HUES48 (cell line): ENCODE data around the gene CDK19.
"Not testable (repeated sequence)": the region's sequence is repeated elsewhere in the genome, so short reads cannot be mapped to it uniquely, and the experiment has no call there.

ENCODE experiments used
- H3K27ac ChIP-seq: one replicate; pipeline ENCODE4 v1.7.0; 2013; ENCODE audit warnings: low read depth, low read length, inconsistent platforms
- H3K27me3 ChIP-seq: 2 replicates; pipeline ENCODE4 v1.6.1; 2013; ENCODE audit warnings: mild to moderate bottlenecking, low read length; ENCODE audit not compliant: control insufficient read depth, insufficient read depth
- H3K36me3 ChIP-seq: 2 replicates; pipeline ENCODE4 v1.6.1; 2013; ENCODE audit warnings: low read length; ENCODE audit not compliant: control insufficient read depth, insufficient read depth
- H3K4me1 ChIP-seq: 2 replicates; pipeline ENCODE4 v1.6.1; 2013; ENCODE audit warnings: mild to moderate bottlenecking, low read length; ENCODE audit not compliant: control insufficient read depth, insufficient read depth
- H3K4me3 ChIP-seq: 2 replicates; pipeline ENCODE4 v1.5.1; 2013; ENCODE audit warnings: mild to moderate bottlenecking, low read depth, low read length
- H3K9ac ChIP-seq: 2 replicates; pipeline ENCODE4 v1.6.1; 2013; ENCODE audit warnings: mild to moderate bottlenecking, low read depth, low read length, moderate library complexity
- H3K9me3 ChIP-seq: 2 replicates; pipeline ENCODE4 v1.6.1; 2013; ENCODE audit warnings: low read length; ENCODE audit not compliant: control insufficient read depth, insufficient read depth

The CDK19 gene

GRCh38 chr6:110609101-110609500 lies 206.2 kb downstream of the CDK19 start:
- Histone ChIP-seq H3K9me3 (no peaks in the 10 kb centered on the region), H3K36me3 (no peaks in the 10 kb centered on the region), H3K4me3 (no peak overlapping the region), H3K27me3 (no peaks in the 10 kb centered on the region), H3K9ac (no peak overlapping the region), H3K4me1 (peaks cover 24% of the 10 kb centered on the region), H3K27ac (no peak overlapping the region)

- Histone ChIP-seq H3K9ac (no peak overlapping the region), H3K4me1 (peaks cover 15% of the 10 kb centered on the region), H3K27ac (no peak overlapping the region), H3K36me3 (no peaks in the 10 kb centered on the region), H3K4me3 (no peak overlapping the region), H3K27me3 (no peaks in the 10 kb centered on the region), H3K9me3 (no peaks in the 10 kb centered on the region)
Measured at GRCh38 chr6:110608151-110608550, 207.1 kb downstream of the CDK19 start.

DNA sequence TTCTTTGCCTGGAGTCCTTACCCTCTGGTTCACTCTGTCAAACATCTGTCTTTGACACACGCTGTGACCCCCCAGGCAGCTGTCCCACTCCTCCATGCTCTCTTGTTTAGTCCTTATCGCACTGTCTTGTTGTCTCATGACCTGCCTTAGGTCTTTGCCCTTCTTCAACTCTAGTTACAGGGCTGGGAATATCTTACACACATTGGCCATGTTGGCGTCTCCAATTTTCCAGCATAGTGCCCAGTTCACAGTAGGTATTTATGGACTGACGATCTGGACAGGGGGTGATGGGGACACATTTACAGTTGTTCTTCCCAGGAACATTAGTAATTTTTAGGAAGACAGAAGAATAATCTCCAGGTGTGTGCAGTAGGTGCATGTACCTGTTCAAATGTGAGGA lies 209.1 kb downstream of the CDK19 start:
- H3K27ac ChIP-seq, result no peak overlapping the region
- no peak overlapping the region for H3K4me3 ChIP-seq
- H3K36me3 ChIP-seq, result no peaks in the 10 kb centered on the region
- H3K9ac ChIP-seq, result no peak overlapping the region
- no peaks in the 10 kb centered on the region for H3K27me3 ChIP-seq
- no peaks in the 10 kb centered on the region for H3K4me1 ChIP-seq
- no peaks in the 10 kb centered on the region for H3K9me3 ChIP-seq

DNA sequence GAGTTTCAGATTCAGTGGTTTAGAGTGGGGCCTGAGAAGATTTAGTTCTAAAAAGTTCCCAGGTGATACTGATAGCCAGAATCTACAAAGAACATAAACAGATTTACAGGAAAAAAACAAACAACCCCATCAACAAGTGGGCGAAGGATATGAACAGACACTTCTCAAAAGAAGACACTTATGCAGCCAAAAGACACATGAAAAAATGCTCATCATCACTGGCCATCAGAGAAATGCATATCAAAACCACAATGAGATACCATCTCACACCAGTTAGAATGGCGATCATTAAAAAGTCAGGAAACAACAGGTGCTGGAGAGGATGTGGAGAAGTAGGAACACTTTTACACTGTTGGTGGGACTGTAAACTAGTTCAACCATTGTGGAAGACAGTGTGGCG lies 214.6 kb downstream of the CDK19 start:
- not testable (repeated sequence) for H3K36me3 ChIP-seq, H3K9me3 ChIP-seq, H3K4me1 ChIP-seq, H3K27ac ChIP-seq, H3K27me3 ChIP-seq, H3K9ac ChIP-seq, H3K4me3 ChIP-seq

DNA sequence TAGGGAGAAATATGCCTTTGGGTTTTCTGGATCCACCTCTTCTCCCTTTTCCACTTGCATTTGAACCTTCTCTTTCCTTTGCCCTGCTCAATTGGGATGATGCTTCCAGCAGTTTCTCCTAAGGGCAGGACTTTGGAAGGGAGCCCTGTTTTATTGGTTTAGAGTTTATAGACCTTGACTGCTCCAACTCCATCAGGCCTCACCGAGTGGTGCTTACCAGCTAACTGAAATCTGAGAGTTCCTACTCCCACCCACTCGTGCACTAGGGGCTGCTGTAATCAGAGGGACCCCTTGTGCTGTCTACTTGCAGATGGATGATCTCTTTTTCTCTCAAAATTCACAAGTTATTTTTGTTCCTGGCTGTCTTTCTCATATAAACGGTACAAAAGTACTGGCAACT lies 217.5 kb downstream of the CDK19 start:
- no peaks in the 10 kb centered on the region for H3K27me3 ChIP-seq
- no peak overlapping the region for H3K27ac ChIP-seq
- H3K9ac ChIP-seq, result no peak overlapping the region
- H3K4me3 ChIP-seq, result no peak overlapping the region
- H3K9me3 ChIP-seq, result no peaks in the 10 kb centered on the region
- H3K36me3 ChIP-seq, result no peaks in the 10 kb centered on the region
- H3K4me1 ChIP-seq, result no peaks in the 10 kb centered on the region

DNA sequence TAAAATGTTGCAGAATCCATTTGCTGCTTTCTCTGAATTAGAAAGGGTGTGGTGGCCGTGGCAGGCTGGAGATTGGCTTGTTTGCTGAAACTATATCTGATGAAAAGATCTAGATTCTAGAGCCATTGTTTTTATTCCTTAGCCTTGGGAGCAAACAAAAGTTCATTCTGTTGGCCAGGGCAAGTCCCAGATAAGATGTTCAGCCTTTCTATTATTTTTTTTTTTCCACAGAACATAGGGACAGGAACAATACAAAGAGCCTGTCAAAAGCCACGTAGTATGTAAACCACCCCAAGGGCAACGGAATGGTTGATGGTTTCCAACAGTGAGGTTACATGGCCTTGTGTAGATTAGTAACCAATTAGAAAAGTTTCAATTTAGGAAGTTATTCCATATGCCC lies 218.9 kb downstream of the CDK19 start:
- no peak overlapping the region for H3K27ac ChIP-seq
- H3K36me3 ChIP-seq, result no peaks in the 10 kb centered on the region
- H3K9ac ChIP-seq, result no peak overlapping the region
- no peaks in the 10 kb centered on the region for H3K9me3 ChIP-seq
- H3K4me3 ChIP-seq, result no peak overlapping the region
- H3K27me3 ChIP-seq, result no peaks in the 10 kb centered on the region
- no peaks in the 10 kb centered on the region for H3K4me1 ChIP-seq

- Histone ChIP-seq H3K27me3 (no peaks in the 10 kb centered on the region), H3K4me3 (no peak overlapping the region), H3K4me1 (no peaks in the 10 kb centered on the region), H3K9ac (no peak overlapping the region), H3K9me3 (no peaks in the 10 kb centered on the region), H3K36me3 (no peaks in the 10 kb centered on the region), H3K27ac (no peak overlapping the region)
Measured at GRCh38 chr6:110595112-110595511, 220.2 kb downstream of the CDK19 start.

GRCh38 chr6:110593637-110594036 lies 221.6 kb downstream of the CDK19 start:
- no peak overlapping the region for H3K9ac ChIP-seq
- H3K27me3 ChIP-seq, result no peaks in the 10 kb centered on the region
- no peaks in the 10 kb centered on the region for H3K9me3 ChIP-seq
- H3K36me3 ChIP-seq, result no peaks in the 10 kb centered on the region
- no peak overlapping the region for H3K27ac ChIP-seq
- no peak overlapping the region for H3K4me3 ChIP-seq
- no peaks in the 10 kb centered on the region for H3K4me1 ChIP-seq

GRCh38 chr6:110592765-110593164 lies 222.5 kb downstream of the CDK19 start:
- Histone ChIP-seq H3K36me3 (no peaks in the 10 kb centered on the region), H3K27me3 (no peaks in the 10 kb centered on the region), H3K4me1 (no peaks in the 10 kb centered on the region), H3K9ac (no peak overlapping the region), H3K27ac (no peak overlapping the region), H3K4me3 (no peak overlapping the region), H3K9me3 (no peaks in the 10 kb centered on the region)

GRCh38 chr6:110590821-110591351 lies 224.4 kb downstream of the CDK19 start:
- Histone ChIP-seq H3K9me3 (no peaks in the 10 kb centered on the region), H3K27ac (no peak overlapping the region), H3K9ac (no peak overlapping the region), H3K36me3 (no peaks in the 10 kb centered on the region), H3K4me3 (no peak overlapping the region), H3K4me1 (no peaks in the 10 kb centered on the region), H3K27me3 (no peaks in the 10 kb centered on the region)

DNA sequence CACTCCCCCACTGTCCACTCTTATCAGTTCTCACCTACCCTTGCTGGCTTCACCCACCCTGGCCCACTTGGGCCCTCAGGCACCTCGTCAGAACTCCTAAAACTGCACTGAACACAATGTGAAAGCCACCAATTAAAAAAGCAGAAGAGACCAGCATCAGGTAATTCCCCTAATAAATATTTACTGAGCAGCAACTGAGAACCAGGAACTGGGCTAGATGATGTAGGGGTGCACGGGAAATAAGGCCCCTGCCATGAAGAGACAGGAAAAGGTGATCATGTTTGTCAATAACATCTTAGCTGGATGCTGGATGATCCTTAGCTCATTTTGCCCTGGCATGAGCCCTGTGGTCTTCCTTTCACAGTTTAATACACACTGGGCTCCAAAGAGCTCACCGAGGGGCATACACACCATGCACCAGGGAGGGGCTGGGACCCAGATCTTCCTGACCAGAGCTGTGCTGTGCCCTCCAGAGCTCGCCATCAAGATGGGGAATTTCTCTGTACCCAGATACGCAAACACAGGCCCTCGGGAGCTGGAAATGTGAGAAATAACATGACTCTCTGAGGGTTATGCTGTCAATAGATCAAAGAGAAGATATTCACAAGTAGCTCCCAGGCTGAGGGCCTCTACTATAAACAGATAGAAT lies 225.3 kb downstream of the CDK19 start:
- no peak overlapping the region for H3K4me3 ChIP-seq
- no peak overlapping the region for H3K9ac ChIP-seq
- H3K4me1 ChIP-seq, result no peaks in the 10 kb centered on the region
- no peaks in the 10 kb centered on the region for H3K9me3 ChIP-seq
- H3K27me3 ChIP-seq, result no peaks in the 10 kb centered on the region
- no peaks in the 10 kb centered on the region for H3K36me3 ChIP-seq
- no peak overlapping the region for H3K27ac ChIP-seq
